HEK293T (cell line): Measurements from ENCODE around the gene HADHB.

ENCODE experiments used
- FOXA1 ChIP-seq: fragments of 450-650 bp; IDR thresholded peaks from 2 replicates; pipeline ENCODE4 v1.6.1; 2016; ENCODE audit warnings: mild to moderate bottlenecking
- FOXK2 ChIP-seq: fragments of 450-650 bp; IDR thresholded peaks from 2 replicates; pipeline ENCODE4 v1.6.1; 2016; ENCODE audit warnings: mild to moderate bottlenecking
- FOXM1 ChIP-seq: fragments of 450-650 bp; IDR thresholded peaks from 2 replicates; pipeline ENCODE4 v1.6.1; 2017; ENCODE audit warnings: mild to moderate bottlenecking, borderline replicate concordance
- HDGF ChIP-seq: fragments of 450-650 bp; IDR thresholded peaks from 2 replicates; pipeline ENCODE4 v1.6.1; 2017; ENCODE audit warnings: antibody characterized with exemption, borderline replicate concordance
- TARDBP ChIP-seq: fragments of 450-650 bp; IDR thresholded peaks from 2 replicates; pipeline ENCODE4 v1.6.1; 2016

DNA sequence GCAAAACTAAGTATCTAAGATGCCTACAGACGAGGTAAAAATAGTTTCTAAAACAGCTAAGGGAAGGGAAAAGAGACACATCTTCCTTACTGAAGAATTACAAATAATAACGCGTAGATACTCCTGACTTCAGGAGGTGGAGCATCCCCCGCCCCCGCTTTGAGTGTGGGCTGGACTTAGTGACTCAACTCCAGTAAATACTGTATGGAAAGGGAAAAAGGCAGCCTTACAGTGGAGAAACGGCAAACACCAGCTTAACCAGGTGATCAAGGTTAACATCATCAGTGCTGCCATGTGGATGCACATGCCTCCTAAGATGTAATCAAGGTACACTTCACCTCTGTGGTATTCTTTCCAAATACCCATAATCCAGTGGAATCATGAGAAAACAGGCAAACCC lies 47.9 kb downstream of the HADHB start:
- TF ChIP-seq FOXA1 (no peak), HDGF (no peak), TARDBP (no peak), FOXK2 (no peak), FOXM1 (no peak)
